CD4-positive, alpha-beta T cell (primary cell): ENCODE data around the gene ATP4A. TPM values are rescaled to one million over a fixed set of nuclear protein-coding genes. Genes with fewer than 3 reads are reported as not detected.

Experiments
- ATAC-seq: fragments of 200-7000 bp; cut with Tn5 transposase; one replicate; pipeline ENCODE4 v1.10.0; 2022; ENCODE audit warnings: mild to moderate bottlenecking; ENCODE audit not compliant: poor library complexity
- CTCF ChIA-PET: fragments of 350-600 bp; sonication (Branson Sonifier 250); formaldehyde crosslinking; loops from one replicate; lab custom pipeline; 2021; ENCODE audit warnings: antibody characterized with exemption, inconsistent platforms; lab: Charles Lee
- POLR2A ChIA-PET: fragments of 350-600 bp; sonication (Branson Sonifier 250); formaldehyde crosslinking; loops from one replicate; lab custom pipeline; 2021; ENCODE audit warnings: antibody characterized with exemption, inconsistent platforms; lab: Charles Lee
- DNase-seq, 14 experiments: peaks; one replicate each; pipeline ENCODE4 v3.0.0-alpha.2; 2013 to 2020; ENCODE audit warnings: mixed read lengths in 2 of 14
- H3K27ac ChIP-seq, 2 donors: one replicate each; pipeline versions ENCODE4 v1.5.1 to v1.7.0; 2013; ENCODE audit warnings: low read length in 2 of 2, low read depth in 1 of 2, mild to moderate bottlenecking in 1 of 2
- H3K27me3 ChIP-seq, 2 experiments: 1 replicate in 1 of 2; 2 replicates in 1 of 2; pipeline versions ENCODE4 v1.6.1 to v1.7.0; 2013; ENCODE audit warnings: low read length in 2 of 2, control low read depth in 1 of 2, mild to moderate bottlenecking in 1 of 2, moderate library complexity in 1 of 2; ENCODE audit not compliant: insufficient read depth in 2 of 2, control insufficient read depth in 1 of 2
- H3K36me3 ChIP-seq: one replicate; pipeline ENCODE4 v1.6.1; 2013; ENCODE audit warnings: low read length, control low read depth; ENCODE audit not compliant: insufficient read depth
- H3K4me1 ChIP-seq: one replicate; pipeline ENCODE4 v1.6.1; 2013; ENCODE audit warnings: low read length, control low read depth; ENCODE audit not compliant: insufficient read depth
- H3K4me3 ChIP-seq: one replicate; pipeline ENCODE4 v1.5.1; 2013; ENCODE audit warnings: mild to moderate bottlenecking, low read length, moderate library complexity
- H3K9me3 ChIP-seq, 2 experiments: 1 replicate in 1 of 2; 2 replicates in 1 of 2; pipeline versions ENCODE4 v1.6.1 to v1.7.0; 2013; ENCODE audit warnings: low read length in 2 of 2, mild to moderate bottlenecking in 2 of 2, control low read depth in 1 of 2, moderate library complexity in 1 of 2; ENCODE audit not compliant: control insufficient read depth in 1 of 2, insufficient read depth in 1 of 2
- H3K27ac Mint-ChIP-seq: one replicate; pipeline ENCODE4 v1.8.0; 2020; ENCODE audit warnings: mixed read lengths
- H3K27me3 Mint-ChIP-seq: one replicate; pipeline ENCODE4 v1.8.0; 2021; ENCODE audit warnings: mixed read lengths
- H3K36me3 Mint-ChIP-seq: one replicate; pipeline ENCODE4 v1.8.0; 2021; ENCODE audit warnings: low read depth, mixed read lengths
- H3K4me1 Mint-ChIP-seq: one replicate; pipeline ENCODE4 v1.8.0; 2021; ENCODE audit warnings: low read depth, mixed read lengths
- H3K4me3 Mint-ChIP-seq: one replicate; pipeline ENCODE4 v1.8.0; 2020; ENCODE audit warnings: mild to moderate bottlenecking, mixed read lengths
- H3K9me3 Mint-ChIP-seq: one replicate; pipeline ENCODE4 v1.8.0; 2020; ENCODE audit warnings: mixed read lengths
- intact Hi-C, 2 experiments: fragments of 100-400 bp; cut with DNase I in 1 of 2; cut with micrococcal nuclease in 1 of 2; formaldehyde crosslinking; loops; one replicate each; pipeline versions ENCODE4 v1.15.1 to v1.9.0; 2023 to 2025; cut with DNase I, micrococcal nuclease
- total RNA-seq, 174 experiments: library from RNA in 2 of 174; stranded (reverse) in 2 of 174; gene quantifications; one replicate each; pipeline ENCODE4 v1.2.3 and lab custom pipeline; 2021 to 2026
- TF ChIP-seq, protein P1 (sequence below): fragments of 200-600 bp; IDR thresholded peaks from one replicate; pipeline ENCODE4 v1.8.0; 2022; ENCODE audit warnings: antibody characterized with exemption, mild to moderate bottlenecking

ATP4A gene
- total RNA-seq, 2 experiments from 2014 or later, result not detected

DNA sequence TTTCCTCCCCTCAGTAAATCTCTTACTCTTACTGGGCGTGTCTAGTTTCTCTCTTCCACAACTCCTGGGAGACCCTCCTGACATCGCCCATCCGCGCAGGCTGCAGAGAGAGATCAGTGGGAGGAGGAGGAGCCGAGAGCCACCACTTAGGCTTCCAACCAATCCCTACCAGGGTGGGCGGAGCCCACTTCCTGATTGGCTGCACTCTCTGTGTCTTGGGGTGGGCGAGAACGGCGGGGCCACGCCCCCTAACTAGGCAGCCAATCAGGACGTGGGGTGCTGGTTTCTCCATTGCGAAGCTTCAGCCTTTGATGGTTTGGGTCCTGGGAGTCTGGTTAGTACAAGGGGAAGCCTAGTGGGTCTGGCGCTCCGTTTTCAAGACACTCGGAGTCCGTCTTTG lies 22.4 kb upstream of the ATP4A start, which contains the start of gene PMIS2:
PMIS2 (plus strand) TSS at position 326 of the 400 bp plus-strand sequence. CDS start 87 bp downstream, outside the sequence.
- Mint-ChIP-seq H3K27me3 (peaks cover 26% of the 10 kb centered on the region), H3K4me1 (no peaks in the 10 kb centered on the region), H3K27ac (no peak within 1 kb of the TSS), H3K4me3 (no peak within 1 kb of the TSS), H3K9me3 (no peaks in the 10 kb centered on the region), H3K36me3 (no peaks in the 10 kb centered on the region)
- TF ChIP-seq, protein P1, sequence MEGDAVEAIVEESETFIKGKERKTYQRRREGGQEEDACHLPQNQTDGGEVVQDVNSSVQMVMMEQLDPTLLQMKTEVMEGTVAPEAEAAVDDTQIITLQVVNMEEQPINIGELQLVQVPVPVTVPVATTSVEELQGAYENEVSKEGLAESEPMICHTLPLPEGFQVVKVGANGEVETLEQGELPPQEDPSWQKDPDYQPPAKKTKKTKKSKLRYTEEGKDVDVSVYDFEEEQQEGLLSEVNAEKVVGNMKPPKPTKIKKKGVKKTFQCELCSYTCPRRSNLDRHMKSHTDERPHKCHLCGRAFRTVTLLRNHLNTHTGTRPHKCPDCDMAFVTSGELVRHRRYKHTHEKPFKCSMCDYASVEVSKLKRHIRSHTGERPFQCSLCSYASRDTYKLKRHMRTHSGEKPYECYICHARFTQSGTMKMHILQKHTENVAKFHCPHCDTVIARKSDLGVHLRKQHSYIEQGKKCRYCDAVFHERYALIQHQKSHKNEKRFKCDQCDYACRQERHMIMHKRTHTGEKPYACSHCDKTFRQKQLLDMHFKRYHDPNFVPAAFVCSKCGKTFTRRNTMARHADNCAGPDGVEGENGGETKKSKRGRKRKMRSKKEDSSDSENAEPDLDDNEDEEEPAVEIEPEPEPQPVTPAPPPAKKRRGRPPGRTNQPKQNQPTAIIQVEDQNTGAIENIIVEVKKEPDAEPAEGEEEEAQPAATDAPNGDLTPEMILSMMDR, result no peak
- Histone ChIP-seq H3K4me3 (no peak within 1 kb of the TSS), H3K36me3 (no peaks in the 10 kb centered on the region), H3K4me1 (no peaks in the 10 kb centered on the region), H3K9me3 (peaks cover 0 to 7% of the 10 kb centered on the region in 2 experiments), H3K27ac (no peak within 1 kb of the TSS), H3K27me3 (peaks cover 3 to 6% of the 10 kb centered on the region in 2 experiments)
- ATAC-seq (no peak), DNase-seq (peak in 1 of 14 experiments; percentile 54)
- intact Hi-C loops, result no loop called here
- ChIA-PET CTCF (no interaction called here), POLR2A (no interaction called here)

DNA sequence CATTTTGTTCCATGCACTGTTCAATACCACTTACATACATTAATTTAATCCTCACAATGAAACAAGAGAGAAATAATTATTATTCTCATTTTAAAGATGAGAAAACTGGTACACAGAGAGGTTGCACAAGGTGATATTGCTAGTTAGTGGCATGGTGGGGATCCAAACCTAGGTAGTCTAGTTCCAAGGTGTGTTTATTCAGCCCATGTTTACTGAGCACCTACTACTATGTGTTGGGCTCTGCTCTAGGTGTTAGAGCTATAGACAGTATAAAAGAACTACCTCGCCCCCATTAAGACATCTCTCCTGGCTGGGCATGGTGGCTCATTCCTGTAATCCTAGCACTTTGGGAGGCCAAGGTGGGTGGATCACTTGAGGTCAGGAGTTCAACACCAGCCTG lies 19.3 kb upstream of the ATP4A start:
- ChIA-PET POLR2A (no interaction called here), CTCF (no interaction called here)
- H3K27ac ChIP-seq, result no peak overlapping the region
- H3K4me1 ChIP-seq, result no peaks in the 10 kb centered on the region
- no peaks in the 10 kb centered on the region for H3K36me3 ChIP-seq
- no peaks in the 10 kb centered on the region for H3K9me3 Mint-ChIP-seq
- no peaks in the 10 kb centered on the region for H3K4me1 Mint-ChIP-seq
- no peak for ATAC-seq
- intact Hi-C loops, result no loop called here
- H3K4me3 ChIP-seq, result no peak overlapping the region
- peaks cover 2% of the 10 kb centered on the region for H3K36me3 Mint-ChIP-seq
- peaks cover 3 to 6% of the 10 kb centered on the region in 2 experiments for H3K27me3 ChIP-seq
- no peak for DNase-seq
- H3K9me3 ChIP-seq, result peaks cover 5 to 10% of the 10 kb centered on the region in 2 experiments
- TF ChIP-seq, protein P1, result no peak
- peaks cover 35% of the 10 kb centered on the region for H3K27me3 Mint-ChIP-seq
- H3K27ac Mint-ChIP-seq, result no peak overlapping the region
- H3K4me3 Mint-ChIP-seq, result no peak overlapping the region

DNA sequence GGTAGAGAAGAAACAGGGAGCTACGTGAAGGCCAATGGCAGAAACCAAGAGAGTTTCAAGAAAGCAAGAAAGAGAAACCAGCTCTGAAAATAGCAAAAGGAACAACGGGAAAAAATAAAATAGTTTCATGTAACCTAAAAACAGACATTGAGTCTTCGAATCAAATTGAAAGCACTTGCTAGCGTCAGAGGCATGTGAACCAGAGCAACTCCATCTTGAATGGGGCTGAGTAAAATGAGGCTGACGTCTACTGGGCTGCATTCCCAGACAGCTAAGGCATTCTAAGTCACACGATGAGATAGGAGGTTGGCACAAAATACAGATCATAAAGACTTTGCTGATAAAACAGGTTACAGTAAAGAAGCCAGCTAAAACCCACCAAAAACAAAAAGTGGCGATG lies 15.2 kb upstream of the ATP4A start:
- Mint-ChIP-seq H3K36me3 (peaks cover 4% of the 10 kb centered on the region), H3K27ac (no peak overlapping the region), H3K9me3 (peaks cover 7% of the 10 kb centered on the region), H3K27me3 (peaks cover 17% of the 10 kb centered on the region), H3K4me1 (no peaks in the 10 kb centered on the region), H3K4me3 (no peak overlapping the region)
- ATAC-seq (no peak), DNase-seq (no peak)
- H3K36me3 ChIP-seq, result no peaks in the 10 kb centered on the region
- peaks cover 22 to 29% of the 10 kb centered on the region in 2 experiments for H3K9me3 ChIP-seq
- intact Hi-C loops, result no loop called here
- ChIA-PET POLR2A (no interaction called here), CTCF (no interaction called here)
- peaks cover 4 to 6% of the 10 kb centered on the region in 2 experiments for H3K27me3 ChIP-seq
- H3K4me1 ChIP-seq, result no peaks in the 10 kb centered on the region
- H3K4me3 ChIP-seq, result no peak overlapping the region
- TF ChIP-seq, protein P1, result no peak
- no peak overlapping the region for H3K27ac ChIP-seq
